Activated naive CD4-positive, alpha-beta T cell treated with Interleukin-2 at 50 U/mL for 16 hours (primary cell): ENCODE results near the gene JSRP1.

Experiments used
- DNase-seq: peaks from one replicate; pipeline ENCODE4 v3.0.0-alpha.2; 2020

JSRP1 gene

GRCh38 chr19:2230807-2231533 lies 25.2 kb downstream of the JSRP1 start:
- DNase-seq, result no peak

GRCh38 chr19:2230033-2230531 lies 26.1 kb downstream of the JSRP1 start:
- DNase-seq, result no peak

- no peak for DNase-seq
Measured at GRCh38 chr19:2229103-2230032, 26.8 kb downstream of the JSRP1 start.

- no peak for DNase-seq
Measured at GRCh38 chr19:2228157-2229030, 27.8 kb downstream of the JSRP1 start.

GRCh38 chr19:2227415-2228156 lies 28.6 kb downstream of the JSRP1 start:
- DNase-seq, result no peak

GRCh38 chr19:2226840-2227360 lies 29.3 kb downstream of the JSRP1 start:
- no peak for DNase-seq

- no peak for DNase-seq
Measured at GRCh38 chr19:2226051-2226839, 30.0 kb downstream of the JSRP1 start.

- no peak for DNase-seq
Measured at GRCh38 chr19:2225415-2226050, 30.7 kb downstream of the JSRP1 start.

GRCh38 chr19:2224754-2225349 lies 31.4 kb downstream of the JSRP1 start:
- DNase-seq, result no peak

GRCh38 chr19:2223959-2224358 lies 32.3 kb downstream of the JSRP1 start:
- DNase-seq, result no peak

GRCh38 chr19:2223391-2223790 lies 32.8 kb downstream of the JSRP1 start:
- no peak for DNase-seq

- no peak for DNase-seq
Measured at GRCh38 chr19:2221918-2222317, 34.3 kb downstream of the JSRP1 start.

GRCh38 chr19:2221250-2221831 lies 34.9 kb downstream of the JSRP1 start:
- DNase-seq, result no peak

GRCh38 chr19:2219726-2220125 lies 36.5 kb downstream of the JSRP1 start:
- no peak for DNase-seq

GRCh38 chr19:2217591-2217990 lies 38.6 kb downstream of the JSRP1 start:
- no peak for DNase-seq

GRCh38 chr19:2216361-2217225 lies 39.6 kb downstream of the JSRP1 start:
- no peak for DNase-seq

- peak; percentile 34 for DNase-seq
Measured at GRCh38 chr19:2215281-2215751, 40.9 kb downstream of the JSRP1 start.

- no peak for DNase-seq
Measured at GRCh38 chr19:2214251-2214650, 42.0 kb downstream of the JSRP1 start.

- DNase-seq, result no peak
Measured at GRCh38 chr19:2213799-2214198, 42.4 kb downstream of the JSRP1 start.
